HepG2 (cell line): ENCODE measurements around the gene JPH4. TPM values are rescaled to one million over a fixed set of nuclear protein-coding genes. Genes with fewer than 3 reads are reported as not detected.
A peak's percentile ranks its signal among the peaks of the same experiment; 100 is the strongest.

Source experiments
- CAMTA2 ChIP-seq: sonication (generic); formaldehyde crosslinking; IDR thresholded peaks from 2 replicates; pipeline ENCODE4 v1.4.0; 2020; ENCODE audit warnings: mild to moderate bottlenecking, missing genetic modification reagents, borderline replicate concordance
- MTA1 ChIP-seq: sonication (generic); formaldehyde crosslinking; IDR thresholded peaks from 2 replicates; pipeline ENCODE4 v1.4.0; 2020; ENCODE audit warnings: missing genetic modification reagents, mild to moderate bottlenecking, borderline replicate concordance
- REXO4 ChIP-seq: sonication (generic); formaldehyde crosslinking; IDR thresholded peaks from 2 replicates; pipeline ENCODE4 v1.8.0; 2022; ENCODE audit warnings: missing genetic modification reagents, mild to moderate bottlenecking, borderline replicate concordance
- RFXANK ChIP-seq: IDR thresholded peaks from 2 replicates; pipeline ENCODE4 v1.6.1; 2016
- SAP130 ChIP-seq: IDR thresholded peaks from 2 replicates; pipeline ENCODE4 v1.6.1; 2016; ENCODE audit warnings: low read depth
- SRY ChIP-seq: sonication (generic); formaldehyde crosslinking; IDR thresholded peaks from 2 replicates; pipeline ENCODE4 v1.8.0; 2022; ENCODE audit warnings: mild to moderate bottlenecking, missing genetic modification reagents
- ZBTB1 ChIP-seq: sonication (generic); formaldehyde crosslinking; IDR thresholded peaks from 2 replicates; pipeline ENCODE4 v1.4.0; 2020; ENCODE audit warnings: missing genetic modification reagents, borderline replicate concordance
- ZBTB20 ChIP-seq: sonication (generic); formaldehyde crosslinking; IDR thresholded peaks from 2 replicates; pipeline ENCODE4 v1.8.1; 2023; ENCODE audit warnings: missing genetic modification reagents, low read depth, mild to moderate bottlenecking, borderline replicate concordance
- ZBTB7A ChIP-seq: sonication (generic); formaldehyde crosslinking; IDR thresholded peaks from 2 replicates; pipeline ENCODE4 v1.8.0; 2022; ENCODE audit warnings: mild to moderate bottlenecking, missing genetic modification reagents
- ZNF30 ChIP-seq: sonication (generic); formaldehyde crosslinking; IDR thresholded peaks from 2 replicates; pipeline ENCODE4 v1.5.0; 2020; ENCODE audit warnings: mild to moderate bottlenecking, missing genetic modification reagents
- ZNF446 ChIP-seq: sonication (generic); formaldehyde crosslinking; IDR thresholded peaks from 2 replicates; pipeline ENCODE4 v1.5.0; 2020; ENCODE audit warnings: mild to moderate bottlenecking, missing genetic modification reagents
- ZNF703 ChIP-seq: sonication (generic); formaldehyde crosslinking; IDR thresholded peaks from 2 replicates; pipeline ENCODE4 v1.5.1; 2020; ENCODE audit warnings: missing genetic modification reagents, mild to moderate bottlenecking, moderate library complexity, borderline replicate concordance
- polyA plus RNA-seq, 8 experiments: library from polyadenylated mRNA; depleted of rRNA in 3 of 8; stranded (reverse) in 7 of 8; unstranded in 1 of 8; fragments of >200 nt; fragmentation: Illumina TruSeq in 4 of 8; extraction: Trizol in 4 of 8; gene quantifications; 2 replicates each; pipeline versions ENCODE4 v1.2.1 to v1.2.3, GENCODE V29; 2011 to 2016; ENCODE audit warnings: low read depth in 4 of 8, missing spikeins in 1 of 8, mixed read lengths in 1 of 8; ENCODE audit not compliant: insufficient read depth in 1 of 8
- total RNA-seq, 5 experiments: library from RNA; depleted of rRNA; stranded (reverse); fragments of >200 nt; fragmentation: Illumina TruSeq; extraction: Trizol; gene quantifications; 2 replicates each; pipeline ENCODE4 v1.2.3, GENCODE V29; 2016; ENCODE audit warnings: low read depth in 1 of 5
- TF ChIP-seq, protein P1 (sequence below): sonication (generic); formaldehyde crosslinking; IDR thresholded peaks from 2 replicates; pipeline ENCODE4 v1.4.0; 2020; ENCODE audit warnings: missing genetic modification reagents
- TF ChIP-seq, protein P2 (sequence below): sonication (generic); formaldehyde crosslinking; conservative IDR thresholded peaks from 2 replicates; pipeline ENCODE4 v1.5.0; 2020; ENCODE audit warnings: missing genetic modification reagents
- TF ChIP-seq, protein P3 (sequence below): sonication (generic); formaldehyde crosslinking; IDR thresholded peaks from 2 replicates; pipeline ENCODE4 v1.4.0; 2020; ENCODE audit warnings: mild to moderate bottlenecking, missing genetic modification reagents
- TF ChIP-seq, protein P4 (sequence below), 2 experiments: fragments of 450-650 bp in 1 of 2; sonication (generic) in 1 of 2; formaldehyde crosslinking in 1 of 2; IDR thresholded peaks; 2 replicates each; pipeline versions ENCODE4 v1.6.1 to v1.8.0; 2016 to 2022; ENCODE audit warnings: antibody characterized with exemption in 1 of 2, mild to moderate bottlenecking in 1 of 2, missing genetic modification reagents in 1 of 2

The JPH4 gene
- total and polyA plus RNA-seq, 2 of the 13 experiments (the other 11 are each of a cell fraction or from before 2014, with no cell fraction given) = 0.08 to 0.22 TPM

DNA sequence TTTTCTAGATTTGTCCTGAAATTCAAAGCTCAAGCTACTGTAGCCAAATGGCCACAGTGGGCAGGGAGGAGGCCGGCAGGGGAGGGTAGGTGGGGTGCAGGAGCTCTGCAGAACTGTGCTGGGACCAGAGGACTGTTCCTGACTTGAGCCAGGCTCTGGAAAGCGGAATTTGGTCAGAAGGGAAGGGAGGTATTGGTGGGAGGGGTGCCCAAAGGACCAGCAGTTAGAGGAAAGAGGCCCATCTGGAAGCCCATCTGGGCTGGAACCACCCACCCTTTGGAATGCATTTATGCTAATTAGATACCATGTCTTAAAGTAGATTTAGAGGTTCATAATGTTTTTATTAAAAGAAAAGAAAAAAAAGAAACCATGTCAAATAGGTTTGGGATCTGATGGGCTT is 24.5 kb upstream of the JPH4 start (continued):
- TF ChIP-seq, protein P1, sequence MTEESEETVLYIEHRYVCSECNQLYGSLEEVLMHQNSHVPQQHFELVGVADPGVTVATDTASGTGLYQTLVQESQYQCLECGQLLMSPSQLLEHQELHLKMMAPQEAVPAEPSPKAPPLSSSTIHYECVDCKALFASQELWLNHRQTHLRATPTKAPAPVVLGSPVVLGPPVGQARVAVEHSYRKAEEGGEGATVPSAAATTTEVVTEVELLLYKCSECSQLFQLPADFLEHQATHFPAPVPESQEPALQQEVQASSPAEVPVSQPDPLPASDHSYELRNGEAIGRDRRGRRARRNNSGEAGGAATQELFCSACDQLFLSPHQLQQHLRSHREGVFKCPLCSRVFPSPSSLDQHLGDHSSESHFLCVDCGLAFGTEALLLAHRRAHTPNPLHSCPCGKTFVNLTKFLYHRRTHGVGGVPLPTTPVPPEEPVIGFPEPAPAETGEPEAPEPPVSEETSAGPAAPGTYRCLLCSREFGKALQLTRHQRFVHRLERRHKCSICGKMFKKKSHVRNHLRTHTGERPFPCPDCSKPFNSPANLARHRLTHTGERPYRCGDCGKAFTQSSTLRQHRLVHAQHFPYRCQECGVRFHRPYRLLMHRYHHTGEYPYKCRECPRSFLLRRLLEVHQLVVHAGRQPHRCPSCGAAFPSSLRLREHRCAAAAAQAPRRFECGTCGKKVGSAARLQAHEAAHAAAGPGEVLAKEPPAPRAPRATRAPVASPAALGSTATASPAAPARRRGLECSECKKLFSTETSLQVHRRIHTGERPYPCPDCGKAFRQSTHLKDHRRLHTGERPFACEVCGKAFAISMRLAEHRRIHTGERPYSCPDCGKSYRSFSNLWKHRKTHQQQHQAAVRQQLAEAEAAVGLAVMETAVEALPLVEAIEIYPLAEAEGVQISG = no peak
- no peak for TF ChIP-seq SRY (CRISPR knock-in tag)
- TF ChIP-seq, protein P2, sequence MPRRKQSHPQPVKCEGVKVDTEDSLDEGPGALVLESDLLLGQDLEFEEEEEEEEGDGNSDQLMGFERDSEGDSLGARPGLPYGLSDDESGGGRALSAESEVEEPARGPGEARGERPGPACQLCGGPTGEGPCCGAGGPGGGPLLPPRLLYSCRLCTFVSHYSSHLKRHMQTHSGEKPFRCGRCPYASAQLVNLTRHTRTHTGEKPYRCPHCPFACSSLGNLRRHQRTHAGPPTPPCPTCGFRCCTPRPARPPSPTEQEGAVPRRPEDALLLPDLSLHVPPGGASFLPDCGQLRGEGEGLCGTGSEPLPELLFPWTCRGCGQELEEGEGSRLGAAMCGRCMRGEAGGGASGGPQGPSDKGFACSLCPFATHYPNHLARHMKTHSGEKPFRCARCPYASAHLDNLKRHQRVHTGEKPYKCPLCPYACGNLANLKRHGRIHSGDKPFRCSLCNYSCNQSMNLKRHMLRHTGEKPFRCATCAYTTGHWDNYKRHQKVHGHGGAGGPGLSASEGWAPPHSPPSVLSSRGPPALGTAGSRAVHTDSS (CRISPR knock-in tag) = no peak
- TF ChIP-seq SAP130 = no peak
- TF ChIP-seq, protein P3, sequence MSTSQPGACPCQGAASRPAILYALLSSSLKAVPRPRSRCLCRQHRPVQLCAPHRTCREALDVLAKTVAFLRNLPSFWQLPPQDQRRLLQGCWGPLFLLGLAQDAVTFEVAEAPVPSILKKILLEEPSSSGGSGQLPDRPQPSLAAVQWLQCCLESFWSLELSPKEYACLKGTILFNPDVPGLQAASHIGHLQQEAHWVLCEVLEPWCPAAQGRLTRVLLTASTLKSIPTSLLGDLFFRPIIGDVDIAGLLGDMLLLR (CRISPR knock-in tag) = no peak
- no peak for TF ChIP-seq REXO4
- TF ChIP-seq RFXANK (CRISPR knock-in tag) = no peak
- TF ChIP-seq ZBTB1 (CRISPR knock-in tag) = no peak
- no peak for TF ChIP-seq ZBTB20
- TF ChIP-seq ZBTB7A (CRISPR knock-in tag) = peak; percentile 23; the same call in 1 of the 2 replicates
- 0 out of 2 replicates have a peak, but pooled peaks have one; percentile 11 for TF ChIP-seq MTA1 (CRISPR knock-in tag)
- TF ChIP-seq CAMTA2 = peak; percentile 28; the same call in 1 of the 2 replicates
- TF ChIP-seq ZNF30 (CRISPR knock-in tag) = no peak
- peak; percentile 65; the same call in 1 of the 2 replicates for TF ChIP-seq ZNF446
- TF ChIP-seq, protein P4, sequence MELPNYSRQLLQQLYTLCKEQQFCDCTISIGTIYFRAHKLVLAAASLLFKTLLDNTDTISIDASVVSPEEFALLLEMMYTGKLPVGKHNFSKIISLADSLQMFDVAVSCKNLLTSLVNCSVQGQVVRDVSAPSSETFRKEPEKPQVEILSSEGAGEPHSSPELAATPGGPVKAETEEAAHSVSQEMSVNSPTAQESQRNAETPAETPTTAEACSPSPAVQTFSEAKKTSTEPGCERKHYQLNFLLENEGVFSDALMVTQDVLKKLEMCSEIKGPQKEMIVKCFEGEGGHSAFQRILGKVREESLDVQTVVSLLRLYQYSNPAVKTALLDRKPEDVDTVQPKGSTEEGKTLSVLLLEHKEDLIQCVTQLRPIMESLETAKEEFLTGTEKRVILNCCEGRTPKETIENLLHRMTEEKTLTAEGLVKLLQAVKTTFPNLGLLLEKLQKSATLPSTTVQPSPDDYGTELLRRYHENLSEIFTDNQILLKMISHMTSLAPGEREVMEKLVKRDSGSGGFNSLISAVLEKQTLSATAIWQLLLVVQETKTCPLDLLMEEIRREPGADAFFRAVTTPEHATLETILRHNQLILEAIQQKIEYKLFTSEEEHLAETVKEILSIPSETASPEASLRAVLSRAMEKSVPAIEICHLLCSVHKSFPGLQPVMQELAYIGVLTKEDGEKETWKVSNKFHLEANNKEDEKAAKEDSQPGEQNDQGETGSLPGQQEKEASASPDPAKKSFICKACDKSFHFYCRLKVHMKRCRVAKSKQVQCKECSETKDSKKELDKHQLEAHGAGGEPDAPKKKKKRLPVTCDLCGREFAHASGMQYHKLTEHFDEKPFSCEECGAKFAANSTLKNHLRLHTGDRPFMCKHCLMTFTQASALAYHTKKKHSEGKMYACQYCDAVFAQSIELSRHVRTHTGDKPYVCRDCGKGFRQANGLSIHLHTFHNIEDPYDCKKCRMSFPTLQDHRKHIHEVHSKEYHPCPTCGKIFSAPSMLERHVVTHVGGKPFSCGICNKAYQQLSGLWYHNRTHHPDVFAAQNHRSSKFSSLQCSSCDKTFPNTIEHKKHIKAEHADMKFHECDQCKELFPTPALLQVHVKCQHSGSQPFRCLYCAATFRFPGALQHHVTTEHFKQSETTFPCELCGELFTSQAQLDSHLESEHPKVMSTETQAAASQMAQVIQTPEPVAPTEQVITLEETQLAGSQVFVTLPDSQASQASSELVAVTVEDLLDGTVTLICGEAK (IDR thresholded peaks at IDR 0.05) = no peak
- TF ChIP-seq, protein P4 (CRISPR knock-in tag; IDR thresholded peaks at IDR 0.05) = peak; percentile 10; the same call in 1 of the 2 replicates
- TF ChIP-seq ZNF703 (CRISPR knock-in tag) = 0 out of 2 replicates have a peak, but pooled peaks have one; percentile 17
